Measurements from ENCODE around the gene SPRR2B. TPM values are rescaled to one million over a fixed set of nuclear protein-coding genes. Genes with fewer than 3 reads are reported as not detected.

Gene SPRR2B
- total and polyA plus RNA-seq, 9 of the 15 experiments (the other 6 are each of a cell fraction or from before 2014, with no cell fraction given), result not detected

Small RNA genes within 50 kb of the gene (small RNA-seq; reads per million reads assigned to genes)
- gene AL356867.1, result not detected

Other genes starting within 250 kb of the SPRR2B start
Only the 7 nearest of the 19 such genes appear.
- gene SPRR3, start 69.9 kb downstream of the SPRR2B start, total RNA-seq (2014; rRNA removed), result not detected in 2 replicates
- not detected in 2 replicates for gene SPRR3, start 69.9 kb downstream of the SPRR2B start, total RNA-seq (2014; rRNA removed; fragmentation: Illumina TruSeq; extraction: Trizol)
- gene SPRR3, start 69.9 kb downstream of the SPRR2B start, total RNA-seq (2015; rRNA removed; fragmentation: Illumina TruSeq; extraction: Trizol), result not detected in 2 replicates
- gene SPRR3, start 69.9 kb downstream of the SPRR2B start, total RNA-seq (2021), result not detected in 2 replicates
- gene SPRR3, start 69.9 kb downstream of the SPRR2B start, polyA plus RNA-seq (2011; rRNA removed), result not detected in 2 replicates
- not detected in 2 replicates for gene SPRR3, start 69.9 kb downstream of the SPRR2B start, polyA plus RNA-seq (2014; fragmentation: Illumina TruSeq; extraction: Trizol)
- gene SPRR3, start 69.9 kb downstream of the SPRR2B start, polyA plus RNA-seq (2014; fragmentation: Nextera tagmentation; extraction: Ambion mirVana), result not detected
- not detected in 2 replicates for gene SPRR3, start 69.9 kb downstream of the SPRR2B start, polyA plus RNA-seq (2014; rRNA removed)
- not detected in 2 replicates for gene SPRR1B, start 40.4 kb downstream of the SPRR2B start, total RNA-seq (2014; rRNA removed)
- not detected in 2 replicates for gene SPRR1B, start 40.4 kb downstream of the SPRR2B start, total RNA-seq (2014; rRNA removed; fragmentation: Illumina TruSeq; extraction: Trizol)
- not detected in 2 replicates for gene SPRR1B, start 40.4 kb downstream of the SPRR2B start, total RNA-seq (2015; rRNA removed; fragmentation: Illumina TruSeq; extraction: Trizol)
- gene SPRR1B, start 40.4 kb downstream of the SPRR2B start, total RNA-seq (2021), result not detected in 2 replicates
- not detected in 2 replicates for gene SPRR1B, start 40.4 kb downstream of the SPRR2B start, polyA plus RNA-seq (2011; rRNA removed)
- not detected in 2 replicates for gene SPRR1B, start 40.4 kb downstream of the SPRR2B start, polyA plus RNA-seq (2014; fragmentation: Illumina TruSeq; extraction: Trizol)
- gene SPRR1B, start 40.4 kb downstream of the SPRR2B start, polyA plus RNA-seq (2014; fragmentation: Nextera tagmentation; extraction: Ambion mirVana), result not detected
- gene SPRR1B, start 40.4 kb downstream of the SPRR2B start, polyA plus RNA-seq (2014; rRNA removed), result not detected in 2 replicates
- gene SPRR2D, start 30.5 kb downstream of the SPRR2B start, total RNA-seq (2014; rRNA removed), result 0.91 and 3.1 TPM in 2 replicates
- 1.7 and 1.9 TPM in 2 replicates for gene SPRR2D, start 30.5 kb downstream of the SPRR2B start, total RNA-seq (2014; rRNA removed; fragmentation: Illumina TruSeq; extraction: Trizol)
- gene SPRR2D, start 30.5 kb downstream of the SPRR2B start, total RNA-seq (2015; rRNA removed; fragmentation: Illumina TruSeq; extraction: Trizol), result 1.1 and 1.2 TPM in 2 replicates
- gene SPRR2D, start 30.5 kb downstream of the SPRR2B start, total RNA-seq (2021), result 2.7 and 3.9 TPM in 2 replicates
- 0.41 TPM in 1 of 2 replicates, not detected in the other for gene SPRR2D, start 30.5 kb downstream of the SPRR2B start, polyA plus RNA-seq (2011; rRNA removed)
- 4.1 and 4.9 TPM in 2 replicates for gene SPRR2D, start 30.5 kb downstream of the SPRR2B start, polyA plus RNA-seq (2014; fragmentation: Illumina TruSeq; extraction: Trizol)
- 1 to 10 TPM; 4.1 to 5.1 TPM for gene SPRR2D, start 30.5 kb downstream of the SPRR2B start, polyA plus RNA-seq (2014; fragmentation: Nextera tagmentation; extraction: Ambion mirVana)
- gene SPRR2D, start 30.5 kb downstream of the SPRR2B start, polyA plus RNA-seq (2014; rRNA removed), result 2.6 and 4.0 TPM in 2 replicates
- not detected in 2 replicates for gene SPRR2A, start 14.1 kb downstream of the SPRR2B start, total RNA-seq (2014; rRNA removed)
- not detected in 2 replicates for gene SPRR2A, start 14.1 kb downstream of the SPRR2B start, total RNA-seq (2014; rRNA removed; fragmentation: Illumina TruSeq; extraction: Trizol)
- gene SPRR2A, start 14.1 kb downstream of the SPRR2B start, total RNA-seq (2015; rRNA removed; fragmentation: Illumina TruSeq; extraction: Trizol), result not detected in 2 replicates
- gene SPRR2A, start 14.1 kb downstream of the SPRR2B start, total RNA-seq (2021), result not detected in 2 replicates
- not detected in 2 replicates for gene SPRR2A, start 14.1 kb downstream of the SPRR2B start, polyA plus RNA-seq (2011; rRNA removed)
- gene SPRR2A, start 14.1 kb downstream of the SPRR2B start, polyA plus RNA-seq (2014; fragmentation: Illumina TruSeq; extraction: Trizol), result not detected in 2 replicates
- gene SPRR2A, start 14.1 kb downstream of the SPRR2B start, polyA plus RNA-seq (2014; fragmentation: Nextera tagmentation; extraction: Ambion mirVana), result under 1 TPM in 1 of 2 experiments, not detected in 1; 0.17 TPM
- gene SPRR2A, start 14.1 kb downstream of the SPRR2B start, polyA plus RNA-seq (2014; rRNA removed), result not detected in 2 replicates
- gene SPRR2E, start 22.9 kb upstream of the SPRR2B start, total RNA-seq (2014; rRNA removed), result not detected in 2 replicates
- not detected in 2 replicates for gene SPRR2E, start 22.9 kb upstream of the SPRR2B start, total RNA-seq (2014; rRNA removed; fragmentation: Illumina TruSeq; extraction: Trizol)
- gene SPRR2E, start 22.9 kb upstream of the SPRR2B start, total RNA-seq (2015; rRNA removed; fragmentation: Illumina TruSeq; extraction: Trizol), result not detected in 2 replicates
- gene SPRR2E, start 22.9 kb upstream of the SPRR2B start, total RNA-seq (2021), result not detected in 2 replicates
- not detected in 2 replicates for gene SPRR2E, start 22.9 kb upstream of the SPRR2B start, polyA plus RNA-seq (2011; rRNA removed)
- gene SPRR2E, start 22.9 kb upstream of the SPRR2B start, polyA plus RNA-seq (2014; fragmentation: Illumina TruSeq; extraction: Trizol), result not detected in 2 replicates
- not detected for gene SPRR2E, start 22.9 kb upstream of the SPRR2B start, polyA plus RNA-seq (2014; fragmentation: Nextera tagmentation; extraction: Ambion mirVana)
- gene SPRR2E, start 22.9 kb upstream of the SPRR2B start, polyA plus RNA-seq (2014; rRNA removed), result not detected in 2 replicates
- gene SPRR2F, start 41.9 kb upstream of the SPRR2B start, total RNA-seq (2014; rRNA removed), result 0.33 TPM in 1 of 2 replicates, not detected in the other
- gene SPRR2F, start 41.9 kb upstream of the SPRR2B start, total RNA-seq (2014; rRNA removed; fragmentation: Illumina TruSeq; extraction: Trizol), result 0.22 and 0.41 TPM in 2 replicates
- gene SPRR2F, start 41.9 kb upstream of the SPRR2B start, total RNA-seq (2015; rRNA removed; fragmentation: Illumina TruSeq; extraction: Trizol), result not detected in 2 replicates
- gene SPRR2F, start 41.9 kb upstream of the SPRR2B start, total RNA-seq (2021), result 0.76 TPM in 1 of 2 replicates, not detected in the other
- gene SPRR2F, start 41.9 kb upstream of the SPRR2B start, polyA plus RNA-seq (2011; rRNA removed), result not detected in 2 replicates
- 0.29 and 0.39 TPM in 2 replicates for gene SPRR2F, start 41.9 kb upstream of the SPRR2B start, polyA plus RNA-seq (2014; fragmentation: Illumina TruSeq; extraction: Trizol)
- 1 to 10 TPM; 1.9 to 2.0 TPM for gene SPRR2F, start 41.9 kb upstream of the SPRR2B start, polyA plus RNA-seq (2014; fragmentation: Nextera tagmentation; extraction: Ambion mirVana)
- 0.35 and 0.41 TPM in 2 replicates for gene SPRR2F, start 41.9 kb upstream of the SPRR2B start, polyA plus RNA-seq (2014; rRNA removed)
- not detected in 2 replicates for gene SPRR2G, start 79.3 kb upstream of the SPRR2B start, total RNA-seq (2014; rRNA removed)
- not detected in 2 replicates for gene SPRR2G, start 79.3 kb upstream of the SPRR2B start, total RNA-seq (2014; rRNA removed; fragmentation: Illumina TruSeq; extraction: Trizol)
- gene SPRR2G, start 79.3 kb upstream of the SPRR2B start, total RNA-seq (2015; rRNA removed; fragmentation: Illumina TruSeq; extraction: Trizol), result not detected in 2 replicates
- not detected in 2 replicates for gene SPRR2G, start 79.3 kb upstream of the SPRR2B start, total RNA-seq (2021)
- gene SPRR2G, start 79.3 kb upstream of the SPRR2B start, polyA plus RNA-seq (2011; rRNA removed), result not detected in 2 replicates
- gene SPRR2G, start 79.3 kb upstream of the SPRR2B start, polyA plus RNA-seq (2014; fragmentation: Illumina TruSeq; extraction: Trizol), result not detected in 2 replicates
- gene SPRR2G, start 79.3 kb upstream of the SPRR2B start, polyA plus RNA-seq (2014; fragmentation: Nextera tagmentation; extraction: Ambion mirVana), result not detected
- not detected in 2 replicates for gene SPRR2G, start 79.3 kb upstream of the SPRR2B start, polyA plus RNA-seq (2014; rRNA removed)